HFF-Myc (cell line): Measurements from ENCODE around the gene PDE4D.

Source experiments
- DNase-seq: peaks from one replicate; pipeline ENCODE4 v3.0.0-alpha.2; 2011; ENCODE audit warnings: low read depth; ENCODE audit errors: extremely low read depth
- H3K4me3 ChIP-seq: replicated peaks from 2 replicates; pipeline ENCODE4 v1.5.1; 2011; ENCODE audit warnings: low read depth, mild to moderate bottlenecking, control low read depth, low read length
- CTCF ChIP-seq: IDR thresholded peaks from 2 replicates; pipeline ENCODE4 v1.5.1; 2012; ENCODE audit warnings: mild to moderate bottlenecking, low read depth, low read length, control low read depth; ENCODE audit errors: missing control alignments

The PDE4D gene

GRCh38 chr5:58923355-58923754, 970.2 kb downstream of the PDE4D start:
- no peak for TF ChIP-seq CTCF
- DNase-seq, result no peak
- H3K4me3 ChIP-seq, result no peak overlapping the region

- H3K4me3 ChIP-seq, result no peak overlapping the region
- no peak for DNase-seq
- TF ChIP-seq CTCF, result no peak
Measured at GRCh38 chr5:58922461-58923171, 970.9 kb downstream of the PDE4D start.

GRCh38 chr5:58921159-58921558, 972.4 kb downstream of the PDE4D start:
- TF ChIP-seq CTCF, result no peak
- H3K4me3 ChIP-seq, result no peak overlapping the region
- no peak for DNase-seq

- TF ChIP-seq CTCF, result no peak
- H3K4me3 ChIP-seq, result no peak overlapping the region
- no peak for DNase-seq
Measured at GRCh38 chr5:58919833-58920232, 973.7 kb downstream of the PDE4D start.
